BLaER1 (cell line): ENCODE measurements around the gene ACAD8.

ENCODE experiments used
- H3K27ac ChIP-seq: shearing (Covaris generic); formaldehyde crosslinking; 2 replicates; pipeline ENCODE4 v1.8.1; 2022
- H3K27me3 ChIP-seq: shearing (Covaris generic); formaldehyde crosslinking; 2 replicates; pipeline ENCODE4 v1.8.1; 2022
- H3K36me3 ChIP-seq: shearing (Covaris generic); formaldehyde crosslinking; 2 replicates; pipeline ENCODE4 v1.8.1; 2022
- H3K4me1 ChIP-seq: shearing (Covaris generic); formaldehyde crosslinking; 2 replicates; pipeline ENCODE4 v1.8.1; 2022
- H3K4me2 ChIP-seq: shearing (Covaris generic); formaldehyde crosslinking; 2 replicates; pipeline ENCODE4 v1.8.1; 2022
- H3K4me3 ChIP-seq: shearing (Covaris generic); formaldehyde crosslinking; 2 replicates; pipeline ENCODE4 v1.8.1; 2022
- H3K9ac ChIP-seq: shearing (Covaris generic); formaldehyde crosslinking; 2 replicates; pipeline ENCODE4 v1.8.1; 2022
- H3K9me3 ChIP-seq: shearing (Covaris generic); formaldehyde crosslinking; 2 replicates; pipeline ENCODE4 v1.8.1; 2022
- H4K20me1 ChIP-seq: shearing (Covaris generic); formaldehyde crosslinking; 2 replicates; pipeline ENCODE4 v1.8.1; 2022
- Cebpa-rat ChIP-seq: shearing (Covaris generic); IDR thresholded peaks from 2 replicates; pipeline ENCODE4 v1.8.1; 2022

Gene ACAD8

GRCh38 chr11:134260983-134261382 lies 7.6 kb downstream of the ACAD8 start:
- Histone ChIP-seq H3K4me2 (peak overlapping the region; percentile 79), H4K20me1 (0 out of 2 replicates have a peak, but pooled peaks cover 6% of the 10 kb centered on the region), H3K4me1 (peaks cover 30% of the 10 kb centered on the region), H3K9ac (no peak overlapping the region), H3K9me3 (no peaks in the 10 kb centered on the region), H3K27ac (peak overlapping the region; percentile 39), H3K27me3 (no peaks in the 10 kb centered on the region), H3K4me3 (no peak overlapping the region), H3K36me3 (peaks cover 68% of the 10 kb centered on the region)
- no peak for TF ChIP-seq Cebpa-rat

- no peak overlapping the region for H3K9ac ChIP-seq
- H3K36me3 ChIP-seq, result peaks cover 68% of the 10 kb centered on the region
- H3K27me3 ChIP-seq, result no peaks in the 10 kb centered on the region
- no peak overlapping the region for H3K4me3 ChIP-seq
- H3K4me2 ChIP-seq, result peak overlapping the region; percentile 79; the same call in 1 of the 2 replicates
- TF ChIP-seq Cebpa-rat, result no peak
- peaks cover 30% of the 10 kb centered on the region for H3K4me1 ChIP-seq
- no peaks in the 10 kb centered on the region for H4K20me1 ChIP-seq
- H3K9me3 ChIP-seq, result no peaks in the 10 kb centered on the region
- H3K27ac ChIP-seq, result no peak overlapping the region; the same call in 1 of the 2 replicates
Observed at GRCh38 chr11:134261626-134262488, 8.5 kb downstream of the ACAD8 start.

GRCh38 chr11:134264966-134265764 lies 11.8 kb downstream of the ACAD8 start:
- no peak overlapping the region for H3K27ac ChIP-seq
- H3K36me3 ChIP-seq, result peaks cover 36% of the 10 kb centered on the region
- peaks cover 27% of the 10 kb centered on the region for H3K4me1 ChIP-seq
- H3K9ac ChIP-seq, result no peak overlapping the region
- H3K27me3 ChIP-seq, result 0 out of 2 replicates have a peak, but pooled peaks cover 6% of the 10 kb centered on the region
- H3K4me3 ChIP-seq, result no peak overlapping the region
- no peak for TF ChIP-seq Cebpa-rat
- H3K9me3 ChIP-seq, result no peaks in the 10 kb centered on the region
- H3K4me2 ChIP-seq, result no peak overlapping the region
- H4K20me1 ChIP-seq, result no peaks in the 10 kb centered on the region

- no peaks in the 10 kb centered on the region for H4K20me1 ChIP-seq
- H3K27ac ChIP-seq, result no peak overlapping the region
- no peak overlapping the region for H3K9ac ChIP-seq
- no peaks in the 10 kb centered on the region for H3K9me3 ChIP-seq
- H3K4me2 ChIP-seq, result no peak overlapping the region
- no peak for TF ChIP-seq Cebpa-rat
- H3K4me1 ChIP-seq, result peaks cover 20% of the 10 kb centered on the region
- peaks cover 28% of the 10 kb centered on the region for H3K36me3 ChIP-seq
- peaks cover 7% of the 10 kb centered on the region for H3K27me3 ChIP-seq
- no peak overlapping the region for H3K4me3 ChIP-seq
Observed at GRCh38 chr11:134266440-134266839, 13.1 kb downstream of the ACAD8 start.

- Histone ChIP-seq H3K4me3 (no peak overlapping the region), H3K27me3 (peaks cover 11% of the 10 kb centered on the region), H3K9me3 (no peaks in the 10 kb centered on the region), H3K9ac (no peak overlapping the region), H3K36me3 (peaks cover 24% of the 10 kb centered on the region), H4K20me1 (no peaks in the 10 kb centered on the region), H3K4me1 (peaks cover 16% of the 10 kb centered on the region), H3K27ac (no peak overlapping the region), H3K4me2 (no peak overlapping the region)
- TF ChIP-seq Cebpa-rat, result no peak
Observed at GRCh38 chr11:134266841-134267251, 13.5 kb downstream of the ACAD8 start.

GRCh38 chr11:134267461-134267860 lies 14.1 kb downstream of the ACAD8 start:
- Histone ChIP-seq H3K27ac (no peak overlapping the region), H3K27me3 (peaks cover 17% of the 10 kb centered on the region)

GRCh38 chr11:134267966-134268365 lies 14.6 kb downstream of the ACAD8 start:
- Histone ChIP-seq H3K4me2 (no peak overlapping the region), H3K9ac (no peak overlapping the region), H3K9me3 (no peaks in the 10 kb centered on the region), H3K4me1 (peaks cover 16% of the 10 kb centered on the region), H3K4me3 (no peak overlapping the region), H4K20me1 (peaks cover 4% of the 10 kb centered on the region; the same call in 1 of the 2 replicates), H3K27me3 (peaks cover 22% of the 10 kb centered on the region), H3K27ac (no peak overlapping the region), H3K36me3 (peaks cover 13% of the 10 kb centered on the region; the same call in 1 of the 2 replicates)
- TF ChIP-seq Cebpa-rat, result no peak

More at GRCh38 chr11:134267461-134267860, 14.1 kb downstream of the ACAD8 start:
- no peaks in the 10 kb centered on the region for H3K9me3 ChIP-seq
- H3K4me1 ChIP-seq, result peaks cover 11% of the 10 kb centered on the region
- H3K36me3 ChIP-seq, result peaks cover 18% of the 10 kb centered on the region; the same call in 1 of the 2 replicates
- no peaks in the 10 kb centered on the region for H4K20me1 ChIP-seq
- no peak for TF ChIP-seq Cebpa-rat
- H3K4me2 ChIP-seq, result no peak overlapping the region
- H3K4me3 ChIP-seq, result no peak overlapping the region
- no peak overlapping the region for H3K9ac ChIP-seq

GRCh38 chr11:134270250-134270714 lies 16.9 kb downstream of the ACAD8 start:
- H3K4me3 ChIP-seq, result no peak overlapping the region
- H3K9me3 ChIP-seq, result no peaks in the 10 kb centered on the region
- no peak overlapping the region for H3K9ac ChIP-seq
- no peaks in the 10 kb centered on the region; the same call in 1 of the 2 replicates for H3K36me3 ChIP-seq
- no peak for TF ChIP-seq Cebpa-rat
- peaks cover 21% of the 10 kb centered on the region for H3K4me1 ChIP-seq
- no peak overlapping the region for H3K27ac ChIP-seq
- H4K20me1 ChIP-seq, result peaks cover 23% of the 10 kb centered on the region
- peak overlapping the region; percentile 53 for H3K4me2 ChIP-seq
- peaks cover 45% of the 10 kb centered on the region for H3K27me3 ChIP-seq

GRCh38 chr11:134271978-134272377 lies 18.6 kb downstream of the ACAD8 start:
- peaks cover 62% of the 10 kb centered on the region for H3K27me3 ChIP-seq
- TF ChIP-seq Cebpa-rat, result no peak

More at GRCh38 chr11:134271978-134272377, 18.6 kb downstream of the ACAD8 start:
- Histone ChIP-seq H3K4me1 (peaks cover 38% of the 10 kb centered on the region), H4K20me1 (peaks cover 40% of the 10 kb centered on the region), H3K36me3 (no peaks in the 10 kb centered on the region), H3K9ac (no peak overlapping the region), H3K4me3 (no peak overlapping the region), H3K9me3 (no peaks in the 10 kb centered on the region), H3K4me2 (no peak overlapping the region), H3K27ac (no peak overlapping the region)
